ENCODE results near the gene RPL22. TPM values are rescaled to one million over a fixed set of nuclear protein-coding genes. Genes with fewer than 3 reads are reported as not detected.

The RPL22 gene
- total RNA-seq, 1 experiment from 2014 or later: 456 TPM

GRCh38 chr1:6239950-6240768 lies 40.8 kb upstream of the RPL22 start:
- Histone ChIP-seq H3K9ac (ENCODE audit: low read length) (no peak overlapping the region), H2AFZ (ENCODE audit: low read depth, low read length, poor library complexity, severe bottlenecking) (no peak overlapping the region), H3K4me2 (ENCODE audit: low read length) (no peak overlapping the region), H3K4me3 (replicated peaks in 1 of 2; ENCODE audit: low read depth in 1 of 2, low read length in 2 of 2) (no peak overlapping the region), H3K79me2 (ENCODE audit: insufficient read depth, low read length) (peaks cover 4% of the 10 kb centered on the region), H4K20me1 (ENCODE audit: insufficient read depth) (no peaks in the 10 kb centered on the region), H3K27me3 (ENCODE audit: insufficient read depth, low read length) (no peaks in the 10 kb centered on the region), H3K9me2 (ENCODE audit: insufficient read depth) (no peaks in the 10 kb centered on the region), H3K4me1 (ENCODE audit: control insufficient read depth in 1 of 2, insufficient read depth in 2 of 2, low read length in 2 of 2) (peaks cover 8 to 40% of the 10 kb centered on the region in 2 experiments; a peak in 3 of 4 replicates), H3K9me3 (ENCODE audit: control insufficient read depth in 1 of 2, insufficient read depth in 1 of 2, low read depth in 1 of 2, low read length in 2 of 2) (no peaks in the 10 kb centered on the region), H3K36me3 (ENCODE audit: control insufficient read depth in 1 of 2, insufficient read depth in 2 of 2, low read length in 2 of 2) (no peaks in the 10 kb centered on the region), H3K27ac (ENCODE audit: low read depth, low read length) (no peak overlapping the region)
- DNase-seq (ENCODE audit: low read depth, low spot score): no peak
- no peak for ATAC-seq
- BruUV-seq (replicated peaks): no TSS peak
- intact Hi-C loops (cut with micrococcal nuclease): no loop called here
- TF ChIP-seq YY1 (IDR thresholded peaks at IDR 0.05; ENCODE audit: extremely low read depth, insufficient replicate concordance, low read depth, low read length) (no peak), ELF1 (IDR thresholded peaks at IDR 0.05; ENCODE audit: borderline replicate concordance, low read depth) (no peak), CBX3 (IDR thresholded peaks at IDR 0.05; ENCODE audit: low read depth) (no peak), EGR1 (IDR thresholded peaks at IDR 0.05; ENCODE audit: low read depth) (no peak)
- ChIA-PET POLR2A (no interaction called here), CTCF (interaction anchor here (1.2 kb wide), 1 partner anchor 35 kb away, joined by 5 read pairs; no protein-coding TSS in a partner anchor), RAD21 (ENCODE audit: low non-redundant PET in 1 of 2, low total read pairs in 2 of 2, uncharacterized antibody in 2 of 2, unreplicated experiment in 2 of 2) (no interaction called here)

GRCh38 chr1:6239213-6239752 lies 39.9 kb upstream of the RPL22 start:
- CTCF ChIA-PET: interaction anchor here (0.6 to 3.8 kb wide), 14 partner anchors 7 to 284 kb away, joined by 3 to 34 read pairs (median 4); partner anchors contain the start of genes NPHP4 and RNF207
- no peak overlapping the region for H3K27ac ChIP-seq (ENCODE audit: low read depth, low read length)
- peaks cover 13 to 47% of the 10 kb centered on the region in 2 experiments for H3K4me1 ChIP-seq (ENCODE audit: control insufficient read depth in 1 of 2, insufficient read depth in 2 of 2, low read length in 2 of 2)
- H3K9me3 ChIP-seq (ENCODE audit: control insufficient read depth in 1 of 2, insufficient read depth in 1 of 2, low read depth in 1 of 2, low read length in 2 of 2): no peaks in the 10 kb centered on the region
- RAD21 ChIA-PET (ENCODE audit: low non-redundant PET in 1 of 2, low total read pairs in 2 of 2, uncharacterized antibody in 2 of 2, unreplicated experiment in 2 of 2): no interaction called here
- no peaks in the 10 kb centered on the region for H3K9me2 ChIP-seq (ENCODE audit: insufficient read depth)
- no peaks in the 10 kb centered on the region for H3K36me3 ChIP-seq (ENCODE audit: control insufficient read depth in 1 of 2, insufficient read depth in 2 of 2, low read length in 2 of 2)
- intact Hi-C loops (cut with micrococcal nuclease): no loop called here
- H4K20me1 ChIP-seq (ENCODE audit: insufficient read depth): no peaks in the 10 kb centered on the region
- H3K4me3 ChIP-seq (replicated peaks in 1 of 2; ENCODE audit: low read depth in 1 of 2, low read length in 2 of 2): no peak overlapping the region
- no TSS peak for BruUV-seq (replicated peaks)
- H3K79me2 ChIP-seq (ENCODE audit: insufficient read depth, low read length): peaks cover 13% of the 10 kb centered on the region
- ATAC-seq (no peak), DNase-seq (ENCODE audit: low read depth, low spot score) (no peak)
- H3K27me3 ChIP-seq (ENCODE audit: insufficient read depth, low read length): no peaks in the 10 kb centered on the region
- POLR2A ChIA-PET: interaction anchor here (1.2 kb wide), 1 partner anchor 34 kb away, joined by 7 read pairs; no protein-coding TSS in a partner anchor
- no peak overlapping the region for H3K9ac ChIP-seq (ENCODE audit: low read length)
- no peak overlapping the region for H2AFZ ChIP-seq (ENCODE audit: low read depth, low read length, poor library complexity, severe bottlenecking)
- peak overlapping the region; percentile 33; the same call in 1 of the 2 replicates for H3K4me2 ChIP-seq (ENCODE audit: low read length)
- TF ChIP-seq SRF (IDR thresholded peaks at IDR 0.05; ENCODE audit: low read depth): no peak
- TF ChIP-seq EZH2phosphoT487 (IDR thresholded peaks at IDR 0.05; ENCODE audit: borderline replicate concordance): no peak
- TF ChIP-seq FOSL1 (IDR thresholded peaks at IDR 0.05; ENCODE audit: low read depth): no peak
- no peak for TF ChIP-seq CTCF (IDR thresholded peaks at IDR 0.05 in 2 of 3, conservative IDR thresholded peaks at IDR 0.05 in 1 of 3; ENCODE audit: borderline replicate concordance in 1 of 3, insufficient read depth in 1 of 3, low read depth in 2 of 3, low read length in 2 of 3)
- TF ChIP-seq TCF7L2 (IDR thresholded peaks at IDR 0.05; ENCODE audit: borderline replicate concordance, extremely low read depth, insufficient read depth, insufficient read length): no peak
- no peak for TF ChIP-seq REST (IDR thresholded peaks at IDR 0.05; ENCODE audit: low read depth)
- TF ChIP-seq ZFX (IDR thresholded peaks at IDR 0.05): no peak
- no peak for TF ChIP-seq YY1 (IDR thresholded peaks at IDR 0.05; ENCODE audit: extremely low read depth, insufficient replicate concordance, low read depth, low read length)
- no peak for TF ChIP-seq MAX (IDR thresholded peaks at IDR 0.05)
